Stimulated activated CD8-positive, alpha-beta memory T cell treated with anti-CD3 and anti-CD28 coated beads, Interleukin-4, amount 100 ng/mL, for 24 hours (primary cell): ENCODE data around the gene BCL2.

ENCODE experiments used
- DNase-seq: peaks from one replicate; pipeline ENCODE4 v3.0.0-alpha.2; 2020; ENCODE audit warnings: low read depth

Gene BCL2

DNA sequence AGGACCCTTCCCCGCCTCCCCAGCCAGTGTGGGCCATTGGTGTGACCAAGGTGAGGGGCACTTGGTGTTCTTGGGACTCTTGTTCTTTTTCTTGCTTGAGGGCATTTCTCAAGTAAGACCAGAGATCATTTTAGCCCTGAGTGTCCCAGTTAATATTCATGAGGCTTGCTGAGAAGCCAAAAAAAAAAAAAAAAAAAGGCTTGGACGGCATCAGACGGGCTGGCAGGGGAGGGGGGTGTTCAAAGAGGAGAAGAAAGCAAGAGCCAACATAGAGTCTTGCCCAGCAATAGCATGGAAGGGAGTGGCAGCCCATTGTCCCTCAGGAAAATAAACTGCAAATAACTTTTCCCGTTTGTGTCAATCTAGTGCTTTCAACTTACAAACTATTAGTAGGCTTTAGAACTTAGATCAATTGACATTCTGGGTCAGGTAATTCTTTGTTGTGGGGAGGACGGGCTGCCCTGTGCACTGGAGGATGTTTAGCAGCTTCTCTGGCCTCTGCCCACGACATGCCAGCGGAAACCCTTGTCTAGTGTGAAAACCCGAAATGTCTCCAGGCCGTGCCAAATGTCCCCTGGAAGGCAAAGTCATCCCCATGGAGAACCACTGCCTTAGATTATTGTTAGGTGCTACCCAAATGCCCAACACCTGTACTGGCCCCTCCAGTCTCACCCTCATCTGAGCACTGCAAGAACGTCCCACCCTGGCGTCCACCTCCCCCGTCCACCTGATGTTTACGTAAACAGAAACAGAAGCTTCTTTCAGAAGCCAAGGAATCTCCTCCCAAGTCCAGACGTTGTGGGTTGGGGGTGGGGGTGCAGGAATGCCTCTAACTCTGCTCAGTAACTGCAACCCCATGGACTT lies 163.4 kb downstream of the BCL2 start:
- no peak for DNase-seq

DNA sequence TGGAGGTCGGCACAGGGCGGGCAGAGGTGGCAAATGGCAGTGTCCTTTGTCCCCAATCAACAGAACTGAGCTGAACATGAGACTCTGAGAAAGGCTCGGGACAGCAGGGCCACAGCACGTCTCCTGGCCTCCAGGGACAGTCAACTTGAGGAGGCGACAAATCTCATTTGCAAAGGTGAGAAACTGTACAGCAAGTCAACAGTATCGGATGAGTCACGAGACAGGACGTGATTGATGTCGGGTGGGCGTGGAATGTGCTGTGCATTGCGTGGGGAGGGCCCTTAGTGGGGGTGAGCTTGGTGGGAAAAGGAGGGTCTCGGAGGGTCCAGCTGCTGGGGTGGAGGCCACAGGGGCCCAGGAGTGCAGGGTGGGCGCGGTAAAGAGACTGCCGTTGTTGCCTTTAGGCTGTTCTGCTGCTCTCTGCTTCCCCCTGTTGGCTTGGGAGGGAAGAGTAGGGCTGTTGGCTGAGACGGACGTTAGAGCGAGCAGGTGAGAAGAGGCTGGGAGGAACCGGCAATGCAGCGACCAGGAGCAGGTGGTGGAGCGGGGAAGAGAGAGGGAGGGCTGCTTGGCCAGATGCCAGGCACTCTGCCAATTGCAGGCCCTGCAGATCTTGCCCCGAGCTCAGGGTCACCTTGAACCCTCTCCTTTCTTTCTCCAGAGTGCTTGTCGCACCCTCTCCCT lies 164.3 kb downstream of the BCL2 start:
- DNase-seq, result peak; percentile 71

DNA sequence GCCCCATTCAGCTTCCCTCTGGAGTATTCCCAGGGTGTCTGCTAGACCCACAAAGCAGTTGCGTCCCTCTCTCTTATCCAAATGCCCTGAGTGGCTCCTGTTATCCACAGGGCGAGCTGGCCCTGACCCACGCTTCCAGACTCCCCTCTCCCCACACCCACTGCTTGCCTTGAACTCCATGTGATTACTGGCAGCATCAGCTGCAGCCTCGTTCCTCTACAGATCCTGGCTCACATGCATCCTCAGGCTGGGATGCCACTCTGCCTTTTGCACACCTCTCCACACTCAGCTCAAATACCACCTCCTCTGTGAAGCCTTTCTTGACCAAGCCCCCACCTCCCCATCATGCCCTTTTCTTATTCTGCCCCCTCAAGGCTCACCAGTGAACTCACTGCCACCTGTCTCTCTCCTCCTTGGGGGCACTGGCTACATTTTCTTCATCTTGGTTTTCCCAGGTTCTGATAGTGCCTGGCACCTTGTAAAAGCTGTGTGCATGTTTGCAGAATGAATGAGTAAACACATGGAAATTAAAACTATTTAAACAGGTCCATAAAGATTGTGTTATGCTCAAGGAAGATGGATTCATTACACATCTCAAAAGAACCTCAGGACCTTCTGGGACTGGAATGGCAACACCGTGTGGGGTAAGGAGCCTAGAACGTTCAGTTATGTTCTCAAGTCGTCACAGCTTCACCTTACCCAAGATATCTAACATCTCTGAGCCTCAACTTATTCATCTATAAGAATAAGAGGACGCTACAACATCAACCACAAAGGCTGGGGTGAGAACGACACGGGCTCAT lies 165.0 kb downstream of the BCL2 start:
- DNase-seq, result no peak

DNA sequence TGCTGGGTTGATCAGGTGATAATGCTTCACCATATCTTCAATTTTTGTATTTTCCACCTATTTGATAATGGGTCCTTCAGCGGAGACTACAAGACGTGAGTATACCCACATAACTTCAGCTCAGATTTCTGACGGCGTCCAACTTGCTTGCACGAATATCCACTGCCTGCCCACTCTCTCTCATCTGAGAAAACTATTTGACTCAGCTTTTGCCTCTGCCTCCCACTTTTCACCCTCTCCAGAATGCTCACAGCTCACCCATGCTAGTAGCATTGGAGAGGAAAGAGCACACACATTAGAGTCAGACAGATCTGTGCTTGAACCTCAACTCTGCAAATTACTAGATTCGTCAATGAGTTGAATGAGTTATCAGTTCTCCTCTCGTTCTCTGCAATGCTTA lies 166.8 kb downstream of the BCL2 start:
- DNase-seq, result no peak

DNA sequence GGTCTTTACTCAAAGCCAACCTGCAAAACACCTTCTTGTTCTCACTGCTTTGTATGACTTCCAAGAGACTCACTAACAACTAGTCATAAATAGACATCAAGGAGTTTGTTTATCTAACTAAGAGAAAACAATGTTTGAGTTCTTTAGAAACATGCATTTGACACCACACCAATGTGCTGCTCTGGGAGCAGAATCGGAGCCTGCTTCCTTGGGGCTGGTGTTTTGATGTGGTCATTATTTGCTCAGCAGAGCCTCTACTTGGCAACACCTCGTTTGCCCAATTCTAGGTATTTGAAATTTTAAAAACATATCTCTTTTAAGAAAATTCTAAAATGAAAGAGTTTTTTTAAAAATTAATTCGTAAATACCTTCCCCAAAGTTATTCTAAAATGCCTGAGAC lies 167.5 kb downstream of the BCL2 start:
- DNase-seq, result no peak

DNA sequence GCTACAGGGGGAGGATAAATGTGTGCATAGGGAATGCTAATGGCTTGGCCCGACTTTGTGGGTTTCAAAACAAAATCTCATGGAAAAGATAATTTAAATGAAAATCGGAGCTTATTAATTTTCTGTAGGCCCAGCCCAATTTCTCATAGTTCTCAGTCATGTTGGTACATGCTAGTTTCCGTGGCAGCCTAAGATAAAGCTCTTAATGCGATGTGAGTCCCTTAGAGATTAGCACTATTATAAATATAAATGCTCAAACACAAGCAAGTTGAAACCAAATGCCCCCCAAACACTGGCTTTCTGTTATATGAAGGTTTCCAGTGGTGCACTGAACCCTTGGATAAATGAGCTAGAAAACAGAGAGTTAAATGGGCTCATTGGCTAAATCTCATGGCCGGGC lies 168.0 kb downstream of the BCL2 start:
- DNase-seq, result no peak

DNA sequence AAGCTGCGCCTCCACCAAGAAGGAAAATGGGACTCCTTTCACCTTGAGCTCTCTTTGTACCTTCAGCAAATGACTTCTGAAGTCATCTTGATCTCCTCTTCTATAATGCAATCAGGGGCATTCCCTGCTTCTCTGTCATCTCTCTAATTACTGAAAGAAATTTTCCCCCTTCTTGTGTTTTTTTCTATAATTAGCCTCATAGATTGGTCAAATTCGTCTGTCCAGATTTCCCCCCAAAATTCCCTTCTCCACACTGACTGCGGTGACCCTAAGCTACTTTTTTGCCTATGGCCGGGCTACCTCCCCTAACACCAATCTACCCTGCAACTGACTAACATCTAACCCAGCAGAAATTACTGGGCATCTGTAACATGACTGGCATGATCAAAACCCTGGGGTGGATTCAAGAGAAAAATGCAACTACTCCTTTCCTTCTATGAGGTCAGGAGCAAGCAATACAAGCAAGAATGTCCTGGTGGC lies 168.6 kb downstream of the BCL2 start:
- DNase-seq, result no peak

DNA sequence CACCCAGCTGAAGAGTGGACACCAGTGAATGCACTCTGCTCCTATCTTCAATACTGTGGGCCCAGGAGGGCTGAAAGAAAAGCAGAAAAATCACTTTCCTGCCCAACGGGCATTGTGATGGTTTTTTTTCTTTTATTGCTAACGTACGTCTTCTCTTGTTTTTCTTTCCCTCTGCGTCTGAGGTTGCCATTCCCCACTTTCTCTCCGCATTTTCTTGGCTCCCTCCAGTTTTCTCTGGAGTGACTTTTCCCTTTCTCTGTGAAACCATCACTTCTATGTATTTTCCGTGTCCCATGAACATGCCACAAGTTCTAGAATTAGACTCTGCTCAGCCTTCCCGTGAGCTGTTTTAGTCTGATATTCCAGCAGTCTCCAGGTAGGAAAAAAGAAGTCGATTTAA lies 169.2 kb downstream of the BCL2 start:
- no peak for DNase-seq

DNA sequence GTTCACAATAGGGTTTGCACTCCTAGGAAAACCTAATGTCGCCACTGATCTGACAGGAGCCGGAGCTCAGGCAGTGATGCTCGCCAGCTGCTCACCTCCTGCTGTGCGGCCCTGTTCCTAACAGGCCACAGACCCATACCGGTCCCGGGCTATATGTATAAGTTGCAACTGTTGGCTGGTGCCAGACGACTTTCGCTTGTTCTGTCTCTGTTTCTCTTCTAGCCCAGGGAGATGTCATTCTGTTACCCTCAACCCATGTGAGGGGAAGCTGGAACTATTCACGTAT lies 170.3 kb downstream of the BCL2 start:
- DNase-seq, result no peak

DNA sequence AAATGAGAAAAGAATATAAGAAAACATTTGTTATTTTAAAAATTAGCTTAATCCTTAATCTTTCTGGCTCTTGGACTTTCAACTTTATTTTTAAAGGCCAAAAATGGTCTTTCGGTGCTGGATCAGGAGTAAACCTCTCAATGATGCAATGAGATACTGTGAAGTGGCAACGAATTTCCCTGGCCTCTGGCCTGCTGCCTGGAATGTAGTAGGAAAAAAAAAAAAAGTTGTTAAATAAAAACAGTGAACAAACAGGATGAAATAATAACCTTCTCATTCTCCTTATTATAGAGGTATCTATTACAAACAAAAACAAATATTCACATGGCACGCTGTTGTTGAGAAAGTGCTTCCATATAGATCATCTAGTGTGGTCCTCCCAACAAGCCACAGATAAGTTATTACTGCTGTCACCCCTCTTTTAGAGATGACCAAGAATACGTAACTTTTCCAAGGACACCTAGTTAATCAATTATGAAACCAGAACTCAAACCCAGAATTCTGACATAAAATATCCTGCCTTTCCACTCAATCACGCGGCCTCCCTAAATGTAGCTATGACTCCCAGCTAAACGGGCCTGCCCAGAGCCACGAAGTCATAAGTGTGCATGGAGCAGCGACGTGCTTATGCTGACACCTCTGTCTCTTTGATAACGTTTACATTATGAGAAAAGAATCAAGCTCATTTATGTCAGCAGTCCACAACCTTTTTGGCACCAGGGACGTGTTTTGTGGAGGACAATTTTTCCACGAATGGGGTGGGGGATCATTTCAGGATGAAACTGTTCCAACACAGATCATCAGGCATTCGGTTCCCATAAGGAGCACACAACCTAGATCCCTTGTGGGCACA lies 170.9 kb downstream of the BCL2 start:
- no peak for DNase-seq

DNA sequence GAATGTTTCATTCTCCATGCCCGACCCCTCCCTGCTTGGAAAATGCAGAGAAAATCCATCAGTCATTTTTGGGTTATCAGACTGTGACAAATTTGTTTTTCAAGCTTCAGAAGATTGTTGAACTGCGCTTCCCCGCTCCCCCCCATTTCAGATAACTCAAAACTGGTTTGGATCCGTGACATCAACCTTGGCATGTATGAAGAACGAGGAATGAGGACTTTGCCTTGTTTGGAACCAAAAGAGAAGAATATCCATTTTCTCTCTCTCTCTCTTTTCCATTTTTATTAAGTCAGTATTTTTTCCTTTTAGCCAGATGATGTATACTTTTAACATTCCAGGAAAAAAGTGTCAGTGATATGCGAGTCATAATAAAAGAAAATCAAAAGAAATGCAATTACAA lies 171.6 kb downstream of the BCL2 start:
- DNase-seq, result no peak

DNA sequence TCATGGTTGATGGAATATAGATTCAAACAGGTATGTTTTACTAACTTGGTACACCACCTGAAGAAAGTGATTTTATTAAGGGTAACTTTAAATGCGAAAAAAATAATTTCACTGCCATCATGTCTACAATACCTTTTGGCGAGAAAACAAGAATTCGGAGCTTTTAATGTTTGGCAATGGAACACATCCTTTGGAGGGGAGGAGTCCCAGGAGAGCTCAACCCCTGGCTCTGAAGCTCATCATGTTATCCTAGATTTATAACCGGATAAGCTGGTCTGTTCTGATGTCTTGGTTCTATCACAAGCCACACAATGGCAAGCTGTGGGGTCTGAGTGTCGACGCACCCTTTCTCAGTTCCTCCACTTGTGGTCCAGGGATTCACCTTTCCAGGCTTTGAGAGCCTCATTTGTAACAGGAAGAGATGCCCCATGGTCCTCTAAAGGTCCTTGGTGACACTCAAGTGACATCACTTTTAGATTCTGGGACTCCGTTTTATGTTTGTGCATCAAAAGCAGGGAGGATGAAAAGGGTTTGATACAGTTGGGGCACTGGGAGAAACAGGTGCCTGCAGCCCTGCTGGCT lies 172.7 kb downstream of the BCL2 start:
- no peak for DNase-seq

DNA sequence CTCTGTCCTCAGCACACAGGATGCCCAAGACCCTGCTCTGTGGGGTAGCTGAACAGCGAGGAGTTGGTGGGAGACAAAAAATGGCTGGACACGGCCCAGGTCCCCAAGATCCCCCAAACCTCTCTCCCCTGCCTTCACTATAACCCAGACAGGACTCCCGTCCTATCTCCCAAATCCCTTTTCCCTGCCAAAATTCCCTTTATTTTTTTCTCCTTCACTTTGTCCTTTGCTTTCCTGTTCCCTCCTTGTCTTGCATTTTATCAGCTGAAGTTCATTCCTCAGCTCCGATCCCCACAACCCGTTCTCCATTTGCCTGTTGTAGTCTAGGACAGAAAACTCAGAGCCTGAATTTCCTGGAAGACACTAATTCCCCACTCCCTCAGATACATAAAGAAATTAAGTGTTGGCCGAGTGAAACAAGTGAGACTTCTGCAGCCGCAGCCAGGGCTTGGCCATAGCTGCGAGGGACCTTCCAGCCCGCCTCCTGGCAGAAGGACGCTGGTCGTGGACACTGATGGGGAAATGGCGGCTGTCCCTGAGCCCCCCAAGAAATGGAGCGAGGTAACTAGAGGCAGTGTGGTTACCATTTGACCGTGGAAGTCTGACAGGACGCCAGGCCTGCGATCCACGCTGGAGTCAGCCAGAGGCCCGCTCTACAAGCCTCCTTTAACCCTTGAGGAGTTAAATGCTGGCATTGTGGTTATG lies 173.6 kb downstream of the BCL2 start:
- DNase-seq, result no peak

DNA sequence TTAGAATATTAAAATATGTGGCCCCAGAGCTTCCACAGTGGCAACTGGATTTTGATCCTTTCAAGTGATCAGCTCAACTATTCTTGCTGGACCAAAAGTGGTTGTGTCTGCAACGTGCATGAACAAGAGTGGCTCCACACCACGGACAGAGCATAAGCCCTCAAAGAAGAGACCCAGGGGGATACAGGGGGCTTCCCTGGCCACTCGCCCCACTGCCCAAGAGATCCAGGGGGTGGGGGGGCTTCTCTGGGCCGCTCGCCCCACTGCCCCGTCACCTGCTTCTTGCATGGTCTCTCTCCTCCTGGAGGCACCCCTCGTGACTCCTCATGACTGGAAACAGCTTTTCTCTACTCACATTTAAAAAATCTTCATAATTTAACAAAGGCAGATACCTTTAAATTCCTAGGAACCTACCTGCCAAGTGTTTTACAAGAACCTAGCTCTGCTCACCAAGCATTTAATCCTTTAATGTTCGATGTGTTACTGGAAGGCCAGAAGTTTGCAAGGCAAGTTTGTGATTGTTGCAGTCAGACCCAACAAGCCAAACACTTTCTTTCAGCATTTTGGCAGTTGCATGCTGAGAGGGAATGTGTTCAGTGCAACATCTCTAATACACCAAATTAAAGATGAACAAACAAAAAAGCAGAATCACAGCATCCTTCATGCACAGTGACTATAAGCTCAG lies 174.3 kb downstream of the BCL2 start:
- no peak for DNase-seq

DNA sequence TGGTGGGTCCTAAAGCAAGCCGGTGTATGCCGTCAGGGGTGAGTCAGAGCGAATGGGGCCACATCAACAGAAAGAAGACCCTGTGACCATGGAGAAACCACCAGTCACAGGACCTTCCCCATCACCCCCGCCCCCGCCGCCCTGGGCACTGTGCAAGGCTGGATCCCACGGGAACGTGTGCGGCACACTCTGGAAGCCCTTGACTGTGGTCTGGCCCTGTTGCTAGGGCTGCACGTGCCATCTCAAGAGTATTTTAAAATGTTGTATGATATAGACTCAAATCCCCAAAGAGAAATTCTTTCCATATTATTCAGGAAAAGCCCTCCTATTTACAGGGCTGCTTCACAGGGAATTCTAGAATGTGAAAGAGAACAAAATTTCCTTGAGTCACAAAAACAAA lies 174.8 kb downstream of the BCL2 start:
- no peak for DNase-seq

DNA sequence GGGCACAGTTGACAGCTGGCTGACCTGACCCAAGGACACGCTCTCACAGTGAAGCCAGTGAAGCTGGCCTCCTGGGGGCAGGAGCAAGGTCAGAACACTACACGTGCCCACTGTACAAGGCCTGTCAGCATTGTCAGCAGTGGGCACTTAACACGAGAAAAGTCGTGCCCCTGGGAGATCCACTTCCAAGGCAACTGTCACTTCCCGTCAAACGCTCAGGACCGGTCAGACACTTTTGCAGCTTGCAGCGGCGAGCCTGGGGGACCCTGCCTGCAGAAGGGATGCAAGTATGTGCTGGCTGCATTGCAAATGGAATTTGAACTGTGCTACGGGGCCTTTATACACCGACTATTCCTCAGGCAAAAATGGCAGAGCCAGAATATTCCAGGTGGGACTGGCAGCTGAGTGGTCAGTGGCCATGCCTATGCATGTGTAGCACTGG lies 176.2 kb downstream of the BCL2 start:
- no peak for DNase-seq

DNA sequence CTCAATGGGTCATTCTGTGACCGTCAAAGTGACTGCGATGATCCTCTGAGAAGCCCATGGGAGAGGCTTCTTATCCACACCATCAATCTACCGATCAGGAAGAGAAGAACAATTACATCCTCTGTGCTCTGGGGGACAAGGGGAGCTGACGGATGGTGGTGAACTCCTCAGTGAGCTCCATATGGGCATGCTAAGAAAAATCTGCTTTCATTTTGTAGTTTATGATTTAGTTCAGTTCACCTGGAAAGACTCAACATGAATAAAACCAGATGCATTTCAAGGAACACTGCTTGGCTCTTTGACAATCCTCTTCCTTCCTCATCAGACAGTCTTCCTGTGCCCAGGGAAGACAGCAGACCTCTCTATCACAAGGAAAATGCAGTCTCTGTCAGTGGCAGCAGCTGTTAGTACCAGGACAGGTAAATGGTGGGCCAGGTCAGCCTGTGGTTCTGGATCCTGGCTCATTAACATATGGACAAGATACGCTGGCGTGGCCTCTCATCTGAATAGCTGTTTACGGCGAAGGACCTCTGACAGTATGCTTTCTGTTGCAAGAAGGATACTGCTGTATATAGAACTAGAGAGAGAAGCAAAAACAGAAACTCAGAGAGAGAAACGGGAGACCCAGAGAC lies 176.9 kb downstream of the BCL2 start:
- no peak for DNase-seq

DNA sequence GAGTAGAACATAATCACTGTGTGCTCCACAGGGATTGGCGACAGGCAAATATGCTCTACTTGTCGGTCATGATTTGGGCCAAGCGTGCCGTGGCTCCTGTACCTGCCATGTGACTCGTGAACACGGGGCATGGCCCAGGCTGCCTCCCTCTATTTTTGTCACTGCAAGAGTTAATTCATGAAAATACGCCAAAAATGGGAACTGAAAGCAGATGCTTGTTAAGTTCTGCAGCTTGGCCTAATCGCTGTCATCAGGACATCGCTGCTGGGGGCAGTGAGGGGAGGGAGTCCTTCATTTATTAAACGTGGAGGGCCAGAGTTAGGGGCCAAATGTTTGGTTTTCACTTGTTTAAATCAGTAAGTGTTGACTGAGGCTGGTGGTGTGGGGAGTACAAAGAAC lies 177.8 kb downstream of the BCL2 start:
- no peak for DNase-seq

DNA sequence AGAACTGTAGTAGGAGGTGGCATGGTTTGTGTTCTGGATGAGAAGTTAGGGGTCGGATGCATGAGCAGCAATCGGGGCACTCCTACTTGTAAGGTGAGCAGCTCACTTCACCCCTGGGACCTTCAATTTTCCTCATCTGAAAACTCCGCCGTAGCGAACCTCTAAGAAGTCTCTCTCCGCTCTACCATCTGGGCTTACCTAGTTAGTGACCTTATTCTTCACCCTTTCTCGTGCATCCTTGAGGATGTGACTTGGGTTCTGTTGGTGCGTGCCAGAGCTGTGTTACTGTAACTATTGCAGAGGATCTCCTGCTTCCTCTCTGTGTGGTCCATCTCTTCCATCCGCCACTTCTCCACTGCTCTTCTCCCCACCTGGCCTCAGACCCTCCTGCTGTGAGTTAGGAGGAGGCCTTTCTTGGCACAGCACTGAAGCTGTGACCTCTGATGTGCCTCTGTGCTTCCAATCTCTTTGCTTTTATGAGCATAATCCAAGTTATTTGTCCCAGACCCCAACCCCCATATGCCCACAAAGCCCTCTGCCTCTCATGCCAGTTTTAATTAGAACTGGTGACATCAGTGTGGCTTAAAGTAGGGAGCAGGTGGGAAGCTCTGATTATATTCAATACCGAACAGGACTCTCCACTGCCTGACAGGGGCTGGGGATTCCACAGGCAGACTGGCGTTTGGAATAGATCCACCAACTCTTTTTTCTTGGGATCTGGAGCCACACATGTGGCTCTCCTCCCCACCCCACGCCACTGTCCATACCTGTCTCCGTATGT lies 178.4 kb downstream of the BCL2 start:
- DNase-seq, result no peak
